Right cardiac atrium (tissue), 5 donors: ENCODE measurements around the gene AHDC1. TPM values are rescaled to one million over a fixed set of nuclear protein-coding genes. Genes with fewer than 3 reads are reported as not detected.

Experiments used
- ATAC-seq, 2 donors: fragments of 200-7000 bp; cut with Tn5 transposase; one replicate each; pipeline versions ENCODE4 v1.8.0 to v1.9.1; 2020; ENCODE audit warnings: moderate library complexity in 2 of 2, mild to moderate bottlenecking in 1 of 2
- DNase-seq, 3 donors: peaks; one replicate each; pipeline ENCODE4 v3.0.0-alpha.2; 2020
- H3K27ac ChIP-seq: one replicate; pipeline ENCODE4 v1.5.1; 2013; ENCODE audit warnings: mild to moderate bottlenecking, low read length, control low read depth, moderate library complexity
- H3K27me3 ChIP-seq: one replicate; pipeline ENCODE4 v1.6.1; 2013; ENCODE audit not compliant: control insufficient read depth, insufficient read depth
- H3K4me1 ChIP-seq: one replicate; pipeline ENCODE4 v1.6.1; 2013; ENCODE audit warnings: low read length; ENCODE audit not compliant: control insufficient read depth, insufficient read depth
- H3K4me3 ChIP-seq: one replicate; pipeline ENCODE4 v1.5.1; 2013; ENCODE audit warnings: low read length, control low read depth
- H3K9me3 ChIP-seq: one replicate; pipeline ENCODE4 v1.6.1; 2013; ENCODE audit warnings: low read length; ENCODE audit not compliant: control insufficient read depth
- WGBS: extraction: QIAGEN DNeasy Blood & Tissue Kit; methylation state at CpG from one replicate; pipeline ENCODE4 v1.1.7; 2013; 5-methylcytosine and 5-hydroxymethylcytosine counted together
- intact Hi-C, 4 donors: fragments of 100-400 bp; cut with DNase I; formaldehyde crosslinking; loops; one replicate each; pipeline versions ENCODE4 v1.11.0 to v1.14.0; 2022 to 2023
- polyA plus RNA-seq: library from polyadenylated mRNA; stranded (reverse); fragments of 200-250 nt; gene quantifications from one replicate; pipeline ENCODE4 v1.2.3, GENCODE V29; 2013
- total RNA-seq, 4 donors: library from RNA; stranded (reverse); fragmentation: NEBNext Ultra II Directional; extraction: Animal tissue kit (Norgen Biotek cat#: 25700); gene quantifications; one replicate each; pipeline ENCODE4 v1.2.1, GENCODE V29; 2021
- donor health status: healthy with polysubstance abuse.
- donor health status: DM: no; HTN: yes; CAD: no.
- donor health status: DM: no; HTN: no; CAD: no.
- donor health status: DM: no; HTN: yes; CAD: no; lungs with severe emphysema.
- donor health status: DM: yes; HTN: yes; CAD: no.

Gene AHDC1
- total and polyA plus RNA-seq, 5 donors, result 26.3 to 53.5 (median 48.5) TPM

DNA sequence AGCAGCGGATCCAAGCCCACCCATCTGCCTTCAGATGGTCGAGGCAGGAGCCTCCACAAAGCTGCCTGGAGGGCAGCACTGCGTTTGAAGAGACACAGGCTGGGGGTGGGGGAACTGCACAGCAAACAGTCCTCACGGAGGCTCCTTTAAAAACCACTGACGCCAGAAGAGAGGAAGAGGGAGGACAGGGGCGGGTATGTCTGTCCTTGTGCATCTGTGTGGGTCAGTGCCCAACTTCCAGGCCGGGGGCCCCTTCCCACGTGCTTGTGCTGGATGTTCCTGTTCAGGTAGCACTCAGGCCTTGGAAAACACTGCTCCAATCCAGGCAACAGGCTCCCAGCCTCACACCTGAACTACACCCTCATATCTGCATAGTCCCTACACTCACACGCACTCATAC is 7.7 kb downstream of the AHDC1 start:
- H3K27ac ChIP-seq, result no peak overlapping the region
- H3K9me3 ChIP-seq, result no peaks in the 10 kb centered on the region
- 29% methylated on average over 9 of the region's 9 CpGs for WGBS
- DNase-seq (peak in 1 of 3 donors; percentile 19), ATAC-seq (no peak)
- no peak overlapping the region for H3K4me3 ChIP-seq
- H3K4me1 ChIP-seq, result peaks cover 49% of the 10 kb centered on the region
- H3K27me3 ChIP-seq, result no peaks in the 10 kb centered on the region
- intact Hi-C loops, result loop anchor here in 1 of 4 donors (5.0 kb wide), 1 partner anchor 34 kb away; no protein-coding TSS in a partner anchor

- H3K9me3 ChIP-seq, result no peaks in the 10 kb centered on the region
- H3K4me3 ChIP-seq, result no peak overlapping the region
- no peaks in the 10 kb centered on the region for H3K27me3 ChIP-seq
- H3K4me1 ChIP-seq, result peaks cover 55% of the 10 kb centered on the region
- 77% methylated on average over 5 of the region's 5 CpGs for WGBS
- intact Hi-C loops, result loop anchor here in 1 of 4 donors (5.0 kb wide), 1 partner anchor 33 kb away; no protein-coding TSS in a partner anchor
- H3K27ac ChIP-seq, result peak overlapping the region; percentile 13
- DNase-seq (peak in 1 of 3 donors; percentile 1), ATAC-seq (no peak)
Measured at GRCh38 chr1:27595597-27595996, 8.3 kb downstream of the AHDC1 start.

GRCh38 chr1:27594564-27595510 is 9.1 kb downstream of the AHDC1 start:
- no peaks in the 10 kb centered on the region for H3K27me3 ChIP-seq
- 58% methylated on average over 17 of the region's 17 CpGs for WGBS
- DNase-seq (peak in 1 of 3 donors; percentile 39), ATAC-seq (no peak)
- peak overlapping the region; percentile 11 for H3K27ac ChIP-seq
- intact Hi-C loops, result loop anchor here in 1 of 4 donors (5.0 kb wide), 1 partner anchor 33 kb away; no protein-coding TSS in a partner anchor
- H3K4me1 ChIP-seq, result peaks cover 59% of the 10 kb centered on the region
- H3K9me3 ChIP-seq, result no peaks in the 10 kb centered on the region
- H3K4me3 ChIP-seq, result no peak overlapping the region

- peak overlapping the region; percentile 17 for H3K27ac ChIP-seq
- no peaks in the 10 kb centered on the region for H3K9me3 ChIP-seq
- intact Hi-C loops, result no loop called here
- DNase-seq (peak in 1 of 3 donors; percentile 42), ATAC-seq (no peak)
- WGBS, result 59% methylated on average over 8 of the region's 8 CpGs
- no peaks in the 10 kb centered on the region for H3K27me3 ChIP-seq
- no peak overlapping the region for H3K4me3 ChIP-seq
- peaks cover 56% of the 10 kb centered on the region for H3K4me1 ChIP-seq
Measured at GRCh38 chr1:27593678-27594563, 10.0 kb downstream of the AHDC1 start.

- Histone ChIP-seq H3K27ac (no peak overlapping the region), H3K27me3 (no peaks in the 10 kb centered on the region), H3K4me1 (peaks cover 56% of the 10 kb centered on the region), H3K9me3 (no peaks in the 10 kb centered on the region), H3K4me3 (no peak overlapping the region)
- intact Hi-C loops, result no loop called here
- ATAC-seq (no peak), DNase-seq (peak in 1 of 3 donors; percentile 44)
- WGBS, result 60% methylated on average over 17 of the region's 17 CpGs
Measured at GRCh38 chr1:27592931-27593677, 10.8 kb downstream of the AHDC1 start.

- intact Hi-C loops, result no loop called here
- no peaks in the 10 kb centered on the region for H3K9me3 ChIP-seq
- DNase-seq (peak in 1 of 3 donors; percentile 44), ATAC-seq (no peak)
- no peak overlapping the region for H3K27ac ChIP-seq
- no peak overlapping the region for H3K4me3 ChIP-seq
- H3K4me1 ChIP-seq, result peaks cover 53% of the 10 kb centered on the region
- WGBS, result 77% methylated on average over 22 of the region's 22 CpGs
- H3K27me3 ChIP-seq, result no peaks in the 10 kb centered on the region
Measured at GRCh38 chr1:27592232-27592930, 11.6 kb downstream of the AHDC1 start.

DNA sequence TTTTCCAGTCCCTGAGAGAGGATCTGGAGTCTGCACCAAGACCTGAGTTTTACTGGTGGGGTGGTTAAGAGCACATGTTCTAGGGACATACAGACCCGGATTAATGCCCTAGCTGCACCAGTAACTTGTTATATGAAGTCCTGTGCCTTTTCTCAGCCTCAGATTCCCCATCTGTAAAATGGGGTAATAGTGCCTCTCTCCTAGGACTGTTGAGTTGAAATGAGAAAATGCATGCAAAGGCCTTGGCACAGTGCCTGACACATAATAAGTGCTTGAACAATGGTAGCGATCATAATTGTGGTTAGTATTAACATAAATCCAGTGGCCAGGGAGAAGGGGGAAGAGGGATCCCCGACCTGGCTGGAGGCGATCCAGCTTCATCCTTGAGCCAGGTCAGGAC is 12.3 kb downstream of the AHDC1 start:
- DNase-seq, result peak in 1 of 3 donors; percentile 37
- no peaks in the 10 kb centered on the region for H3K9me3 ChIP-seq
- H3K4me3 ChIP-seq, result no peak overlapping the region
- 61% methylated on average over 4 of the region's 4 CpGs for WGBS
- intact Hi-C loops, result no loop called here
- no peak for ATAC-seq
- H3K27ac ChIP-seq, result peak overlapping the region; percentile 1
- H3K27me3 ChIP-seq, result no peaks in the 10 kb centered on the region
- H3K4me1 ChIP-seq, result peaks cover 60% of the 10 kb centered on the region

DNA sequence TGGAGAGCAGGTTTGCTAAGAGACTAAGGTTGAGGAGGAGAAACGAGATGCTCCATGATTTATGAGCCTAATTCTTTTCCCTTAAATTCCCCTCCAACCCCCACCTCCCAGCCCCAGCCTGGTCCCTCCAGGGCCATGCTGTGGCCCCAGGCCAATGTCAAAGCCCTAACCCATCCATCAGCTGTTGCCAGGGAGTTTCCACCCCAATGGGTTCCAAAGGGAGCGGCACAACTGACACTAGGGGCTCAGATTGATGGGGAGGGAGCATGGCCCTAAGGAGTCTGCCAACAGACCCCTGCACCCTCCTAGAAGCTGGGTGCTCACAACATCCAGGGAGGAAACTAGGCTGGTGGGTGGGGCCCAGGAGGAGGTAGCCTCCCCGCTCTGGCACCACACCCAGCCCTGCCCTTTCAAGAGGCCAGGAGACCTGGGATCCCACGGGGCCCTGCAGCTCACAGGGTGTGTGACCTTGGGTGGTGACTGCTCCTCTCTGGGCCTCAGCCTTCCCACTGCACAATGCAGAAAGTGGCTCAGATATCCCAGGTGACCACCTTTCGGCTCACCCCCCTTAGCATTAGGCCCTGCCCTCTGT is 12.9 kb downstream of the AHDC1 start:
- peak; percentile 1 for ATAC-seq
- H3K4me3 ChIP-seq, result no peak overlapping the region
- intact Hi-C loops, result no loop called here
- H3K4me1 ChIP-seq, result peaks cover 61% of the 10 kb centered on the region
- WGBS, result 62% methylated on average over 5 of the region's 5 CpGs
- no peaks in the 10 kb centered on the region for H3K9me3 ChIP-seq
- H3K27me3 ChIP-seq, result no peaks in the 10 kb centered on the region
- H3K27ac ChIP-seq, result peak overlapping the region; percentile 1
- DNase-seq, result peak in 1 of 3 donors; percentile 66

DNA sequence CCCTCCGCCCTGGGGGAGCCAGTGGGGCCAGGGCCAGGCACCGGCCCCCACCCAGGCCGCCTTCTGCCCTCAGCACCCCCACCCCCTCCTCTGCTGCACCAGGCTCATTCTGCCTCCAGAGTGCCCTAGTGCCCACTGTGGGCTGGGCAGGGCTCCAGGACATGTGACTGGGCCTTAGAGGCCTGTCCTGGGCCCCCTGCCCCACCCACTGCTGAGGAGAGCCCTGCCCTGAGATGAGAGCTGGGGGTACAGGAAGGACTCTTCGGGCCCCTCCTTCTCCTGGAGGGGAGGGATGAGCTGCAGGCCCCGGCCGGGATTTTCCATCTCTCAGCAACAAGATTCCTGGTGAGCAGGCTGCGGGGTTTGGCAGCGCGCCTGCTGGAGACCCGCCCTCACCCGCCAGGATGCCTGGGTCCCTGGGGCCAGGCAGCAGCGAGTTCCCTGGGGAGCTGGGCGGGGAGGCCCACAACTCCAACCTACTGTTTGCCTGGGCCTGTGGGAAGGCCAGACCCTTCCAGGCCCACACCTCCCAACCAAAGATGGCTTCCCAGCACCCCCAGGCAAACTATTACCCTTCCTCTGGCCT is 14.0 kb downstream of the AHDC1 start:
- DNase-seq, result peak; percentile 56 to 86 (median 79)
- Histone ChIP-seq H3K4me1 (peaks cover 57% of the 10 kb centered on the region), H3K4me3 (no peak overlapping the region), H3K27me3 (no peaks in the 10 kb centered on the region), H3K9me3 (no peaks in the 10 kb centered on the region), H3K27ac (no peak overlapping the region)
- ATAC-seq, result peak; percentile 19 to 69
- intact Hi-C loops, result no loop called here
- 30% methylated on average over 13 of the region's 13 CpGs for WGBS
